Adrenal gland (tissue), 5 donors: ENCODE data around the gene RFT1.

Experiments used
- CTCF ChIP-seq, 6 experiments: fragments of 450-650 bp in 4 of 6; fragments of 200-600 bp in 2 of 6; sonication (generic) in 1 of 6; IDR thresholded peaks; 1 replicate in 5 of 6; 2 replicates in 1 of 6; pipeline versions ENCODE4 v1.5.1 to v1.8.0; 2016 to 2021; ENCODE audit warnings: antibody characterized with exemption in 6 of 6, mild to moderate bottlenecking in 2 of 6, moderate library complexity in 1 of 6
- POLR2A ChIP-seq, 2 donors: fragments of 450-650 bp; IDR thresholded peaks; one replicate each; pipeline ENCODE4 v1.6.1; 2017; ENCODE audit warnings: antibody characterized with exemption in 2 of 2, mild to moderate bottlenecking in 2 of 2, moderate library complexity in 1 of 2
- donor health status: DM: no; HTN: no; CAD: no.

GRCh38 chr3:53134631-53135232 lies 4.5 kb upstream of the RFT1 start:
- TF ChIP-seq CTCF (IDR thresholded peaks at IDR 0.05) (peak; percentile 60 to 84 (median 80)), POLR2A (IDR thresholded peaks at IDR 0.05) (no peak)
